Lower leg skin (tissue), 3 donors: ENCODE results near the gene ELMOD1.

ENCODE experiments used
- CTCF ChIP-seq, 3 donors: fragments of 450-650 bp; IDR thresholded peaks; one replicate each; pipeline ENCODE4 v1.5.1; 2016; ENCODE audit warnings: antibody characterized with exemption in 3 of 3, mild to moderate bottlenecking in 3 of 3, moderate library complexity in 2 of 3
- POLR2A ChIP-seq, 2 donors: fragments of 450-650 bp; IDR thresholded peaks; one replicate each; pipeline ENCODE4 v1.6.1; 2016 to 2017; ENCODE audit warnings: antibody characterized with exemption in 2 of 2, mild to moderate bottlenecking in 1 of 2, moderate library complexity in 1 of 2

GRCh38 chr11:107669893-107670601 lies 79.1 kb downstream of the ELMOD1 start:
- TF ChIP-seq POLR2A (IDR thresholded peaks at IDR 0.05) (no peak), CTCF (IDR thresholded peaks at IDR 0.05) (no peak)
